Stimulated activated CD4-positive, alpha-beta T cell treated with anti-CD3 and anti-CD28 coated beads, Interleukin-15, amount 100 ng/mL, for 48 hours (primary cell): ENCODE results near the gene VSNL1.

Source experiments
- DNase-seq, 2 donors: peaks; one replicate each; pipeline ENCODE4 v3.0.0-alpha.2; 2020; ENCODE audit warnings: low read depth in 2 of 2

The VSNL1 gene

DNA sequence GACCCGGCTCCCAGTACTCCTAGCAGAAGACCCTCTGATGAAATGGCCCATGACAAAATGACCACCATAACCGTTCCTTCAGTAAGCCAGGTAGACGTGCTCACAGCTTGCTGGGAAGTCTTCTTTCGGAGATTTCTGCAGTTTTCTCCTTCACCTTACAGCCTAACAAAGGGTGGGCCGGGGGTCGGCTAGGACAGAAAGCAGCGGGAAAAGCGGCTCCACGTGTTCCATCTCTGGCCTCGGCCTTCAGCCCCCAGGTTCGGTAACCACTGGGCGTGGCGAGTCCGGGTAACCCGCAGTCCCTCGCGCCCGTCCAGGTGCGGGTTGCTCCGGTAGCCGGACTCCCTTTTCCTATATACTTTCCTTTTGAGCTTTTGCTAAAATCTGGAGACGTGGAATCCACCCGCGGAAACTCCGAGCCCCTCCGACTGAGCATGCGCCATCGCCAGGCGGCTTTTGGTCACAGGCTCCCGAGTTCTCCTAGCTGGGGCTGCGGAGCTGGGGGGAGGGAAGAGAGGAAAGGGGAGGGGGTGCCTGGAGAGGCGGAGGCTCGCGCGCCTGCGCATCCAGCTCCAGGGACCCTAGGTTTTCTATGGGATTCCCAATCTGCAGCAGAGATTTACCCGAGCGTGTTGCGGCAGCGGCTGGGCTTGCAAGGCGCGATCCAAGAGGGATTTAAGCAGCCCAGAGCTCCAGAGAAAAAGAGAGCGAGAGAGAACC is at the start of gene VSNL1:
Gene VSNL1, plus strand, starts transcription at position 604 of the 720 bp plus-strand sequence. CDS start 51,379 bp downstream, outside the sequence.
- no peak for DNase-seq

DNA sequence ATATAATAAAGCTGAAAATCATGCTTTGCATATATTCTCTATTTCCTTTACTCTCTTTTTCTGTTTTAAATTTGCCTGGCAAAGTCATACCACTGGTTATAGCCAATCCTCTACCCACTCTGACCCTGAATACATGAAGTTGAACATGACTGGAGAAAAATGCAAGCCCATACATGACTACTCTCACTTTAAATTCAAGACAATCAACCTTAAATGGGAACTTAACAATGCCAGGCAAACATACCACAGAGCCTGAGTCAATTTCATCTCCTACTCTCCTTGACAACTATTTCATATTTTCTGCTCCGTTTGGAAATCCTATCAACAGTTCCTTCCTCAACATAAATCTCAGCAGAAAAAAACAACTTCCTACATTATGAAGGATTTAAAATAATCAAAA is 44.9 kb upstream of the VSNL1 start:
- no peak for DNase-seq

DNA sequence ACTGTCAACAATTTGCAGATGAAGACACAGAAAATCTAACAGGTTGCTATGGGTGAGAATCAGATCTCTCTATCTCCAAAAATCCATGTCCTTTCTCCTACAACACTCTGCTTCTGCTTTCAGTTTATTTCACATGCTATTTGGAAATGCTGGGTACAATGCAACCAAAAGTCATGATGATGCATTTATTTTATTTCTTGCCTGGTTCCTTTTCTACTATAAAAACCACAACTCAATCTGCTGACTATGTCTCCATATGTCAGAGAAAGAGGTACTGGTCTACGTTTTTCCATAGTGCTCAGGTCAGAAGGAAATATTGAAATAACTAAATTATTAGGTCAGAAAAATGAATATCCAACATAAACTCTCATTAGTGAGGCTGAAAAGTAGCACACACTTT is 42.8 kb upstream of the VSNL1 start:
- DNase-seq: no peak

DNA sequence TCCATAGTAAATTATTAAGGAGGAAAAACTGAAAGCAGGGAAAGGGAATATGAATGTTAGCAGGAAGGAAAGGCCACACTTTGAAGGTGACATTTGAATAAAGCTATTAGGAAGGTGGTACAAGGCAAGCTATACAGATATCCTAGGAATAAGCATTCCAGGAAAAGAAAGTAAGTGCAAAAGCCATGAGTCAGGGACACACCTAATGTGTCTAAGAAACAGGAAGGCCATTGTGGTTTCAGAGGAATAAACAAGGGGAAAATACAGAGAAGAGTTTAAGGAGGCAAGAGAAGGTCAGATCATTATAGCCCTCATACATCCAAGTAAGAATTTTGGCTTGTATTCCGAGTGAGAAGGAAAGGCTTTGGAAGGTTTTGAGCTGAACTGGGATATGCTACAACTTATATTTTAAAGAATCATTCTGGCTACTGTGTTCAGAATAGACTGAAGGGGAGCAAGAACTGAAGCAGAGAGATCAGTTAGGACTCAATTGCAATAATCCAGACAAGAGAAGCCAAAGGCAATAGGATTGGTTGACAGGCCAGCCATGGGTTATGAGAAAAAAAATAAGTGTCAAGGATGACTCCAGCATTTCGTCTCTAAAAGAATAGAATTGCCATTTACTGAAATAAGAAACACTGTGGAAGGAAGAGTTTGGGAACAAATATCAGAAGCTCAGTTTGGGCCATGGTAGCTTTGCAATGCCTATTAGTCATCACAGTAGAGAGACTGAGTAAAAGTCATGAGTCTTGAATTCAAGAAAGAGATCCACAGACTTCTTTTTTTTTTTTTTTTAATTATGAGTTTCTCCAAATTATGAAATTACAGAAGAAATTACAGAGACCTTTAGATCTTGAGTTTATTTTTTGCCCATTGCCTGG is 33.5 kb upstream of the VSNL1 start:
- no peak for DNase-seq

DNA sequence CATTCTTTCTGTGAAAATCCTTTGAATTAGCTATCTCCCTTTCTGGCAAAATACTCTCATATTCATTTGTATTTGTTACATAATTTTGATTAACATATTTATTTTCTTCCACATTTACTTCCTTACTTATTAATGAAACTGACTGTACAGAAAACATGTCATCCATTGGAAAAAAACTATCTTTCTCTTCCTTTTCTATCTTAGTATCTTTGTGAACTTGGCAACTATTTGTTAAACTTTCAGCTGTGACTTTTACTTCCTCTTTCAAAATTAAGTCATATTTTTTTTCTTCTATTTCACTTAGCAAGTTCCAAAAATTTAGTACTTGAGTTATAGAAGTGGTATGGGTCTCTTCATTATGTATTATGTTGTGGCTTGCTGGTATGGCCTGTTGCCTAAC is 24.8 kb upstream of the VSNL1 start:
- no peak for DNase-seq

DNA sequence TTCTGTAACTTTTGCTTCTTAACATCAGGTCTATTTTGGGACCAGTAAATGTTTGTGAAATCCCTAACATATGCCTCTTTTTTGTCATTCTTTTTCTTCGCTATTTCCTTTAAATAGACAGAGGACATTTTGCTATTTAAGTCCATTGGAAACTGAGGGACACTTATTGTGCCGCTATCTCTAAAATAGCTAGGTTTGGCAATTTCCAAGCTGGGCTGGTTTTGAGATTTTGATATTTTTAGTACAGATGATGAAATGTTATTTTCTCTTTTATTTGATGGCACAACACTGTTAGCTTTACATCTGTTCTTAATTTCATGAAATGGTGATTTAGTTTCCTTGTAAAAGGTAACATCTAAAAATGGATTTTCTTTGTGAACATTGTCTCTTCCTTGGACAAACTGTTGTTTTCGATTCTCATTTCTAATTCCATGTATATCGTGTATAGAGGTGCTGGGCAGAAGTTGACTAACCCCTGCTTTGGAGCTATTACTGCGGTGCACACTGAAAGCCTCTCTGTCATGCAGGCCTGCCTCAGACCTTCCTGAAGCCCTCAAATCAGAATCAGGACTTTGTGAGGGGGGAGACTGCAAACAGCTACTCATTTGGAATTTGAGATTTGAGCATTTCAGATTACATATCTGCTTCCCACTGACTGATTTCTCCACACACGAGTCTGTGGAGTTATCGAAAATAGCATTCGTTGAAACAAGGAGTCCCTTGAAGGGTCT is 22.9 kb upstream of the VSNL1 start:
- DNase-seq: no peak

DNA sequence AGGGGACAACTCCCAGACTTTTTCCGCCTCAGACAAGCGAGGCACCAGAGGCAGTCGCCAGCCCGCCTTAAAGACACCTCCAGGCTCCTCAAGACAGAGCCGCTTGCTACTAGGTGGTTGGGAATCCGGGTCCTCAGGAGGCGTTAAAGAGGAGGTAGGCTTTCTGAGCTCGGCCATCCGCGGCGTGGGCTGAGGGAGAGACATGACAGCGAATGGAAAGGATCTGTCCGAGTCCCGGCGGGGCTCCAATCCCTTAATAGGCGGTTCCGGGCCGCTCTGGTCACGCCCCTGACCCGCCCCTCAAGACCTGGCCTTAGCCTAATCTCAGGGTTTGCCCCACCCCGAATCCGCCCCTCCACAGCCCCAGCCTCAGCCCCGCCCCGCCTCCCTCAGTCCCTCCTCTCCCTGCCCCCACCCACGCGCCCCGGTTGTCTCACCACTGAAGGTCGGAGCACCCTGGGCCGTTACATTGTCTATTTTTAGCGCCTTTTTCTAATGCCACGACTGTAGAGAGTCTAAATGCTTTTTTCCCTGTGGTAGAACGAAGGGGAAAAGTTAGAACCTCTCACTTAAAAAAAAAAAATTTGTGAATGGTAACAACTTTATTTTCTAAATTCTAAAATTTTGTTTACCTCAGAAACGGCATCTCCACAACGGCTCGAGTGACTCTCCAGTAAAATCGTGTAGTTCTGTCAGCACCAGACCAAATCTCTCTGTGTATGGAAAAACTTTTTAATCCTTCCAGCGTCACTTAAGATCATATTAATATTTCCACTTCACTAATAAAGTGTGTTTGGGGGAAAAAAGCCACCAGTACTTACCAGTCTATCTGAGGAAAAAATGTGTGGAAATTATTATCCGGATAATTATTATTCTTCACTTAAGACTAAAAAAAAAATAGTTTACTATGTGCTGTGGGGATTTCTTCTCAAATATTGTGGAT is 22.0 kb upstream of the VSNL1 start, which contains the start of gene RAD51AP2:
Gene RAD51AP2, minus strand, starts transcription at position 229 of the 943 bp plus-strand sequence. Its CDS starts 25 bp downstream, at position 204.
- no peak for DNase-seq

DNA sequence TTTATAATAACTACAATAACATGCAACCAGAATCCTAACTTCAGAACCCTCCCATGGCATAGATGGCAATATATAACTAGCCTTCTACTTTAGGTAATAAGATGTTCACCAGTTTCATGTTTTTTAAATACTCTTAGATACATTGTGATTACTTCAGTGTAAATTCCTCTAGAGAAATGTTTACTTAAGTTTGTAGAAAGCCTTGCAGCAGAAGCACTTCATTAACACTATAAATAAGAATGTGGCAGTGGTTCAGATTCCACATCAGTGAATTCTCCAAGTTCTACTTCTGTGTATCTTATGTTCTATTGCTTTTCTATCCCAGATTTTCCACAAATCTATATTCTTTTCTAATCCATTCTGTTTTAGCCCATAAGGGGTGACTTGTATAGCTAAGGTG is 21.0 kb upstream of the VSNL1 start:
- no peak for DNase-seq

DNA sequence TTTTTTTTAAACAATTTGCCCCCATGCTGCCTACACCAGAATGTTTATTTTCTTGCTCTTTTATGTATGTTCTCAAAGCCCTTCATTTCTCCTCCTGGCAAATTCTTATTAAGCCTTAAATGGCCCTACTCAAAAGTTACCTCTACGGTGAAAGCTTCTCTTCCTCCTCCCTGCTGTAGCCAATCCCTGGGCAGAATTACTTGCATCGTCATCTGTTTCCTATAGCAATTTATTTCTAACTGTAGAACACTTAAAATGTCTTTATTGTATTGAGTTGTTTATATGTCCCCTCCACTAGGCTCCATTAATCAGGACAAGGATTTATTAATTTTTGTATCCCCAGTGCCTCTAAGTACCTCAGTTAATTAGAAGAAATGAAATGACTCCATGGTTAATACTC is 19.7 kb upstream of the VSNL1 start:
- DNase-seq: no peak

DNA sequence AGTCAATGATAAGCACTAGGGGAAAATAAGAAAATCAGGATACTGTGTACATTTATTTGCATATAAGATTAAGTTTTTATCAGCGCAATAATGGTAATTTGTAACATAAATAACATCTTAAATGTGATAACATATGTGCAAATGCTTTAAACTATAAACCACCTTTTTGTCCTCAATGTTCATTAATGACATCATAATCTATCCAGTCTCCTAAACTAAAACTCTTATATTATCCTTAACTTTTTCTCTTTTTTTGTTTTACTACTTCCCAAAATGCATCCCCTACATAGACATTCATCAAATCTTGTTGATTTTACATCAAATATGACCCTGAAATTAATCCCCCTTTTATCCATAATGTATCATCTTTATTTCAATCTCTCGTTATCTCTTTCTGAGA is 18.9 kb upstream of the VSNL1 start:
- no peak for DNase-seq

DNA sequence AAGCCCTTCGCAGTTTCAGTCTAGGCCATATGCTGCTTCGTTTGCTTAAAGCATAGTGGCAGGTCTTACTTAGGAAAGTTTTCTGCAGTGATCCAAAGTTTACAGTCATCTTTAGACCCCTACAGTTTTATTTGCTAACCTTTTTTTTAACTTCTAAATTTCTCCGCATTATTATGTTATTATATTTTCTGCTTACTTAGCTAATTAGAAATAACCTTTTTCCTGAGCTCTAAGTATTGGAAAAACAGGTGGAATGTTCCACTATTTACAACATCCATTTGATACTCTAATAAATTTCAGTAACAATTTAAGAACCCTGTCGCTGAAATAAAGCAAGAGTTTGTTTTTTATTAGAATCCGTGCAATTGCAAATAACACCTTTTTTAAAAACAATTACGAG is 18.2 kb upstream of the VSNL1 start:
- DNase-seq: no peak

DNA sequence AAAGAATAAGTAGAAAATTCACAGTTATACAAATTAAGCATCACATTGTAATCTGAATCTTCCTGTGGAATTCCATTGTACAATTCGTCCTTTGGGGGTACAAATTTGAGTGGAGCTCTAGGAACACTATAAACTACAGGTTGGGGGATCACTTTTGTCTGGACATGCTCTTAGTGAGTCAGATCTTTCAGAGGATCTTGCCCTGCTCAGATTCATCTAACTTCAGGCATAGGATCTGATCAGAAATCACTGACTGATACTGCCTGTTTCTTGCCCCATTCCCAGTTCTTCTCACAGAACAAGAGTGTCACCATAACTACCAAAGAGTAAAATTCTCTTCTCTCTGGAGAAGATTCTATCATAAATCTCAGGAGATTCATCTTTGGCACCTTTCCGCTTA is 10.7 kb upstream of the VSNL1 start:
- no peak for DNase-seq

DNA sequence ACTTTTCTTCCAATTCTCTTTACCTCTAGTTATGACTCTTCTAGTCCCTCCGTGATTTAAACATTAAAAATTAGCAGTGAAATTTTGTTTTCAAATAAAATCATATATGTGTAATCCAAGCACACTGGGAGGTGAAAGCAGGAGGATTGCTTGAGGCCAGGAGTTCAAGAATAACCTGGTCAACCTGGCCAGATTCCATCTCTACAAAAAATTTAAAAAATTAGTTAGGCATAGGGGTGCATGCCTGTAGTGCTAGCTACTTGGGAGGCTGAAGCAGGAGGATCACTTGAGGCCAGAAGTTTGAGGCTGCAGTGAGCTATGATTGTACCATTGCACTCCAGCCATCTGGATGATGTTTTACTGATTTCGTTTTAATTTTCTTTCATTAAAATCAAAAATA is 7.0 kb upstream of the VSNL1 start:
- DNase-seq: no peak

DNA sequence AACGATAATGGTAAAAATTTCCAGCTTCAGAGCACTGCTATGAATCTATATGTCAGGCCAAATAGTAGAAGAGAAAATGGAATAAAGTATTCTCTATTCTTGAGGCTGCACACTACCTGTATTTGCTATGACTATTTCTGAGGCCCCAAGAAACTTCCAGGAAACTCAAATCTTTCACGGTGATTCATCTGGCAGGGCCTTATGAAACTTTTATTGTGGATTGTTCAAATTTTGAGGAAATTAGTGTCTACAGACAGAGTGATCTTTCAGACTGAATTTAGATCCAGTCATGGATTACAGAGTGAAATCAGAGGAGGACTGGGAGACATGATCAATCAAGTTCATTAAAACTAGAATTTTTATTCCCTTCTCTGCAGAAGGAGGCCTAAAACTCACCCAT is 4.1 kb upstream of the VSNL1 start:
- no peak for DNase-seq

DNA sequence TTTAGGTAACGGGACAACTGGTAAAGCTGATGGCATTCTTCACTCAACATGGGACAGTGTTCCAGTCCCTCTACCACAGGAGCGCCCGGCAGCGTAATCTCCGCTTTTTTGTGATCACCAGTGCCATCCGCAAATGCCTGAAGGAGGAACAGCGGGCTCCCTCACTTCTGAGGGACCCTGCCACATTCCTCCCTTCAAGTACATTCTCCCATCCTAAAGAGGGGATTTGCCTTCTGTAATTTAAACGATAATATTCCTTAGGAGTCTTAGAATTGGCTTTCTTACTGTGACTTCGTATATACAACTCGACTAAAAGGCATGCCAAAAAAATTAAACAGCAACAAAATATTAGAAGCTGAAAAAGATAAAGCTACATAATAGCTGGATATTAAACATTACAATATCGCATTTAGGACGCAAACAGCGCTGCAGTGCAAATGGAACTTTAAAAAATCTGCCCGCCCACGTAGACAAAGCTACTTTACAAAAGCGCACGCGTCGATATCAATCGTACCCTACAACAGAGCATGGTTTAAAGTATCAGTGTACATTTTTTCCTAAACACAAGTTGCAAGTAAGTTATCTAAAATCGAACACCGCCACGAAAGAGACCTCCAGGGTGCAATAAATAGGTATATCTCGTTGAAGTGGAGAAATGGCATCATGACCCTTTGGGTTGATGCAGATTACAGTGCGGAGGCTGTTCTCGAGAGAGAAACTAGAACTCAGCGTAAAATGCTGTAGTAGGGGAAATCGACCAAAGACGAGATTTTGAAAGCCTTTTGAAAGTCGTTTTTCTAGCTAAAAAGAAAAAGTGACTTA is 2.3 kb upstream of the VSNL1 start:
- no peak for DNase-seq

DNA sequence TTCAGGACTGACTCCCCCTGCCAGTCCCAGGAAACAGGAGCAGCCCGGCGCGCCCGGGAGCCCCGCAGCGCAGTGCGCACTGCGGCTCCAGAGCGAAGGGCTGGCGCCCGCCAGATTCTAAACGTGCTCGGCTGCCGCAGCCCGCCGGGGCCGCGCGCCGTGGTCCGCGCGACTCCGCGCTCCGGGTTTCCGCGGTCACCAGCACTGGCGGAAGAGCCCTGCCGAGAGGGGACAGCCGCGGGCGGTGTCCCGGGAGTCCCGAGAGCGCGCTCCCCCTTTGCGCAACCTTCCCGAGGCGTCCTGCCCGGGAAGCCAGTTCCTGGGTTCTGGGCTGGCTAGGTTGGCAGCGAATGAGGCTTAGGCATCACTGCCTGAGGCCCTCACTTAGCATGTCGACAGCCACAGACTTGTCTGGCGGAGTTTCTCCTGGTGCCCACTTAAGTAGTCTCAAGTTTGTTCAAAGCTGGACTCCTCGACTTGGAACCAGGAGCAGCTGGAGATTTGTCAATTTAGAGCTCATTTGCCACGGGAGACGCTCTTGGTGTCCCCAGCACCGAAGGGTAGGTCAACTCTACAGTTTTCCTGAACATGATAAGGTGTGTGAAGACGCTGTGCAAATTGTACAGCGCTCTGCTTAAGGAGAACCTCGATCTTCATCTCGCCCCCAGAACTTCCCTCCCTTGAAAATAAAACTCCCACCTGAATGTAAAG is 1.5 kb upstream of the VSNL1 start:
- DNase-seq: no peak

DNA sequence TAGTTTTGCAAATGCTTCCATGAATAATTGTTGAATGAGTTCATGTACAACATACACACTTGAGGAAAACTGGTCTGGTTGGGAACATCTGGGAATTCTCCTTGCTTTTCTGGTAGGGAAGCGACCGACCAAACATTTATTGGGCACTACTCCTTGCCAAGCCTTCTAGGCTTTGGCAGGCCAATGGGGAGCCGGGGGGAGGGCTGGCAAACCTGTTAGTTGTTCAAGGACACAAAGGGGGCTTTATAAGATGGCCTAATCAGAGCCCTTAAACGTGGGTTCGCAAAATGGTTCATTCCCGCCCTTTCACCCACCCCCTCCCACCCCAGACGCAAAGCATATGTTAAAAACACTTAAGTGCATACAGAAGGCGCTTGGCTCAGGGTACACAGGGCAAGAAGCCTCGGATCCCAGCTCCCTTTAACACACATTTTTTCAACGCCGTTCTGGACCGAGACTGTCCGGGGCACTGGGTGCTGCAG is 844 bp upstream of the VSNL1 start:
- no peak for DNase-seq

DNA sequence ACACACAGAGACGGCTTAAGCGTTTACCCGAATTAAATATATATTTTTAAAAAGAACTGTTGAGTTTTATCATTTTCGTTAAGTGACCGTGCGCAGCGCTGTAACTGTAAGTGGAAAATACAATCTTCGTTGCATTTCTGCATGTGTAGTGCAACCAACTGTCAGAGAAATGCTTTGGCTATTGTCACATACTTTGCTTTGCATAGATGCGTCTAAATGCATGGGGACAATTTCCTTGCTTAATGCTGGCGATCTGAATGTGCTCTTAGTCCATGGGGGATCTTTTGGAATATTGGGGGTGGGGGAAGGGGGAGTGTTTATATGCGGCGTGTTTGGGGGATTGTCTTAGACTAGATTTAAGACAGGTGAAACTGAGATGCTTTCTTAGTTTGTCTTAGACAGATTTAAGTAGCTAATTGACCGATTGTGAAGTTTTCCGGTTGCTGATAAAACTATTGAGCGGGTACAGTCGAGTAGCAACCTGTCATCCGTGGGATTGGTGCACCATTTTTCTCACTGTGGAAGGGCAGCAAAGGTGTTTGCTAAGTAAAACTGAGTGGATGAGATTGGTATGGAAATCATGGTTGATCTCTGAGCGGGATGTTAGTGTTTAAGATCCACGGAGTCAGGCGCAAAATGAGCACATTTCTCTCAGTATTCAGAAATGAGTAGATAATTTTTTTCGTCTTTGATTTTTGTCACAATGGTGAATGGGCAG is 476 bp downstream of the VSNL1 start:
- no peak for DNase-seq

DNA sequence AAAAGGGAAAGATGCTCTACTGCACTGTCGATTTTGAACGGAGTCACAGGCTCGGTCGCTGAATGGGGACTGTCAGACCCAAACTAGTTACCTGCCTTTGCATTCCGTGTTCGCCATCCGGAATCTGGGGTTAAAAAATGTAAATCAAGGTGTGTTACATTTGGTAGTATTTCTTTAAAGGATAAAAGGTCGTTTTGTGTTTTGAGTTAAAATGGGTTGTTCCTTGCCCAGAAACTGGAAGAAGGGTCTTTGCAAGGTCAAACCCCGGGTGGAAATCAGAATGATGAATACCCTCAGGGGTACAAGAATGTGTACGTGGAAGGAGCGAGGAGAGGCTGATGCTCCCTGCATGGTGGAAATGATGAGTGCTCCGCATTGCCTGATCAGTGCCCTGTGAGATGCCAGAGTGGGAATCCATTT is 1.0 kb downstream of the VSNL1 start:
- DNase-seq: no peak
